ENCODE results near the gene CCDC73. TPM values are rescaled to one million over a fixed set of nuclear protein-coding genes. Genes with fewer than 3 reads are reported as not detected.

Gene CCDC73
- total RNA-seq, 1 donor from 2014 or later = not detected

GRCh38 chr11:32833921-32834320 is 39.5 kb upstream of the CCDC73 start:
- H3K4me2 ChIP-seq (ENCODE audit: low read length) = no peak overlapping the region
- H3K36me3 Mint-ChIP-seq (ENCODE audit: low read depth, unreplicated experiment) = no peaks in the 10 kb centered on the region
- H3K36me3 ChIP-seq (ENCODE audit: insufficient read depth, low read length) = no peaks in the 10 kb centered on the region
- no peak for TF ChIP-seq EZH2 (IDR thresholded peaks at IDR 0.05; ENCODE audit: insufficient read depth, low read length)
- TF ChIP-seq, protein P1, sequence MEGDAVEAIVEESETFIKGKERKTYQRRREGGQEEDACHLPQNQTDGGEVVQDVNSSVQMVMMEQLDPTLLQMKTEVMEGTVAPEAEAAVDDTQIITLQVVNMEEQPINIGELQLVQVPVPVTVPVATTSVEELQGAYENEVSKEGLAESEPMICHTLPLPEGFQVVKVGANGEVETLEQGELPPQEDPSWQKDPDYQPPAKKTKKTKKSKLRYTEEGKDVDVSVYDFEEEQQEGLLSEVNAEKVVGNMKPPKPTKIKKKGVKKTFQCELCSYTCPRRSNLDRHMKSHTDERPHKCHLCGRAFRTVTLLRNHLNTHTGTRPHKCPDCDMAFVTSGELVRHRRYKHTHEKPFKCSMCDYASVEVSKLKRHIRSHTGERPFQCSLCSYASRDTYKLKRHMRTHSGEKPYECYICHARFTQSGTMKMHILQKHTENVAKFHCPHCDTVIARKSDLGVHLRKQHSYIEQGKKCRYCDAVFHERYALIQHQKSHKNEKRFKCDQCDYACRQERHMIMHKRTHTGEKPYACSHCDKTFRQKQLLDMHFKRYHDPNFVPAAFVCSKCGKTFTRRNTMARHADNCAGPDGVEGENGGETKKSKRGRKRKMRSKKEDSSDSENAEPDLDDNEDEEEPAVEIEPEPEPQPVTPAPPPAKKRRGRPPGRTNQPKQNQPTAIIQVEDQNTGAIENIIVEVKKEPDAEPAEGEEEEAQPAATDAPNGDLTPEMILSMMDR (IDR thresholded peaks at IDR 0.05; ENCODE audit: insufficient read depth, low read depth, low read length) = no peak
- H3K27me3 ChIP-seq (ENCODE audit: insufficient read depth, low read length) = peaks cover 16% of the 10 kb centered on the region
- peaks cover 4% of the 10 kb centered on the region for H3K4me1 ChIP-seq (ENCODE audit: insufficient read depth, low read length)
- H3K27ac Mint-ChIP-seq (ENCODE audit: unreplicated experiment) = no peak overlapping the region
- H4K20me1 ChIP-seq (ENCODE audit: insufficient read depth, low read length) = no peaks in the 10 kb centered on the region
- no peaks in the 10 kb centered on the region for H3K9me3 Mint-ChIP-seq (ENCODE audit: unreplicated experiment)
- no peak for DNase-seq (ENCODE audit: low read depth)
- H3K9ac ChIP-seq (ENCODE audit: low read length) = no peak overlapping the region
- no peak for FAIRE-seq
- no peaks in the 10 kb centered on the region for H3K79me2 ChIP-seq (ENCODE audit: insufficient read depth, low read length)
- no peak overlapping the region for H2AFZ ChIP-seq (ENCODE audit: low read depth, low read length)
- H3K27me3 Mint-ChIP-seq (ENCODE audit: low read depth, unreplicated experiment) = peaks cover 16% of the 10 kb centered on the region
- H3K27ac ChIP-seq (ENCODE audit: low read depth, low read length) = no peak overlapping the region
- H3K9me3 ChIP-seq (ENCODE audit: insufficient read depth, low read depth, low read length) = no peaks in the 10 kb centered on the region
- H3K4me3 ChIP-seq (ENCODE audit: insufficient read depth, low read depth, low read length) = no peak overlapping the region
- H3K4me1 Mint-ChIP-seq (ENCODE audit: low read depth, unreplicated experiment) = no peaks in the 10 kb centered on the region
- no peak overlapping the region for H3K4me3 Mint-ChIP-seq (ENCODE audit: unreplicated experiment)

- H3K4me1 Mint-ChIP-seq (ENCODE audit: low read depth, unreplicated experiment) = no peaks in the 10 kb centered on the region
- peaks cover 4% of the 10 kb centered on the region for H3K4me1 ChIP-seq (ENCODE audit: insufficient read depth, low read length)
- no peak overlapping the region for H3K4me2 ChIP-seq (ENCODE audit: low read length)
- H3K4me3 Mint-ChIP-seq (ENCODE audit: unreplicated experiment) = no peak overlapping the region
- DNase-seq (ENCODE audit: low read depth) (no peak), FAIRE-seq (no peak)
- H3K4me3 ChIP-seq (ENCODE audit: insufficient read depth, low read depth, low read length) = no peak overlapping the region
- peaks cover 16% of the 10 kb centered on the region for H3K27me3 Mint-ChIP-seq (ENCODE audit: low read depth, unreplicated experiment)
- no peaks in the 10 kb centered on the region for H3K36me3 Mint-ChIP-seq (ENCODE audit: low read depth, unreplicated experiment)
- no peaks in the 10 kb centered on the region for H3K36me3 ChIP-seq (ENCODE audit: insufficient read depth, low read length)
- H2AFZ ChIP-seq (ENCODE audit: low read depth, low read length) = no peak overlapping the region
- no peaks in the 10 kb centered on the region for H3K9me3 Mint-ChIP-seq (ENCODE audit: unreplicated experiment)
- H3K27ac Mint-ChIP-seq (ENCODE audit: unreplicated experiment) = no peak overlapping the region
- no peak overlapping the region for H3K27ac ChIP-seq (ENCODE audit: low read depth, low read length)
- TF ChIP-seq EZH2 (IDR thresholded peaks at IDR 0.05; ENCODE audit: insufficient read depth, low read length) = no peak
- TF ChIP-seq, protein P1 (IDR thresholded peaks at IDR 0.05; ENCODE audit: insufficient read depth, low read depth, low read length) = no peak
- no peaks in the 10 kb centered on the region for H3K9me3 ChIP-seq (ENCODE audit: insufficient read depth, low read depth, low read length)
- H3K79me2 ChIP-seq (ENCODE audit: insufficient read depth, low read length) = no peaks in the 10 kb centered on the region
- no peak overlapping the region for H3K9ac ChIP-seq (ENCODE audit: low read length)
- H3K27me3 ChIP-seq (ENCODE audit: insufficient read depth, low read length) = peaks cover 16% of the 10 kb centered on the region
- no peaks in the 10 kb centered on the region for H4K20me1 ChIP-seq (ENCODE audit: insufficient read depth, low read length)
Observed at GRCh38 chr11:32831221-32831620, 36.8 kb upstream of the CCDC73 start.

DNA sequence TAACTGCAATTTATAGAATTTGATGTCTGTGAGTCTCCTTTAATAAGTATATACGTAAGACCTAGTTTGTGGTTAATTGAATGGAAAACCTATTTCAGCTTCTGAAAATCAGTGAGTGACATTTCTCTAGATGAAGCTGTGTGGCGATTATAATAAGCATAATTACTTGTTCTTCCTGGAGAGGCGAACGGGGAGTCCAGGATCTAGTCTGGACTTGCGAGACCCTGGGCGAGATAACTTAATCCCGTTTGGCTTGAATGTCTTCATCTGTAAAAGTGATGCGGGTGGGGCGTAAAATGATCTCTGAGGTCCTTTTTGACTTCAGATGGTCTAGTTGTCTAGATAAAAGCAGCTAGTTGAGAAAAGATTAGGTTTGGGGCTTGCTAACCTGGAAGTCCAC is 36.3 kb upstream of the CCDC73 start:
- no peak overlapping the region for H3K4me3 ChIP-seq (ENCODE audit: insufficient read depth, low read depth, low read length)
- H3K4me1 ChIP-seq (ENCODE audit: insufficient read depth, low read length) = peaks cover 4% of the 10 kb centered on the region
- no peaks in the 10 kb centered on the region for H3K4me1 Mint-ChIP-seq (ENCODE audit: low read depth, unreplicated experiment)
- H3K9me3 Mint-ChIP-seq (ENCODE audit: unreplicated experiment) = no peaks in the 10 kb centered on the region
- no peak overlapping the region for H3K27ac Mint-ChIP-seq (ENCODE audit: unreplicated experiment)
- H4K20me1 ChIP-seq (ENCODE audit: insufficient read depth, low read length) = no peaks in the 10 kb centered on the region
- no peak overlapping the region for H3K27ac ChIP-seq (ENCODE audit: low read depth, low read length)
- no peak for DNase-seq (ENCODE audit: low read depth)
- no peaks in the 10 kb centered on the region for H3K79me2 ChIP-seq (ENCODE audit: insufficient read depth, low read length)
- peaks cover 16% of the 10 kb centered on the region for H3K27me3 Mint-ChIP-seq (ENCODE audit: low read depth, unreplicated experiment)
- no peak overlapping the region for H2AFZ ChIP-seq (ENCODE audit: low read depth, low read length)
- no peak overlapping the region for H3K4me2 ChIP-seq (ENCODE audit: low read length)
- no peaks in the 10 kb centered on the region for H3K9me3 ChIP-seq (ENCODE audit: insufficient read depth, low read depth, low read length)
- peak overlapping the region; percentile 72 for H3K4me3 Mint-ChIP-seq (ENCODE audit: unreplicated experiment)
- no peak overlapping the region for H3K9ac ChIP-seq (ENCODE audit: low read length)
- H3K36me3 ChIP-seq (ENCODE audit: insufficient read depth, low read length) = no peaks in the 10 kb centered on the region
- TF ChIP-seq EZH2 (IDR thresholded peaks at IDR 0.05; ENCODE audit: insufficient read depth, low read length) = no peak
- TF ChIP-seq, protein P1 (IDR thresholded peaks at IDR 0.05; ENCODE audit: insufficient read depth, low read depth, low read length) = no peak
- peaks cover 16% of the 10 kb centered on the region for H3K27me3 ChIP-seq (ENCODE audit: insufficient read depth, low read length)
- no peak for FAIRE-seq
- H3K36me3 Mint-ChIP-seq (ENCODE audit: low read depth, unreplicated experiment) = no peaks in the 10 kb centered on the region
